ENCODE data around the gene NIN.

- no peak for TF ChIP-seq POLR2A (IDR thresholded peaks at IDR 0.05; ENCODE audit: low read depth, low read length)
- no peak for TF ChIP-seq POLR2AphosphoS5 (IDR thresholded peaks at IDR 0.05; ENCODE audit: low read depth, low read length)
Measured at GRCh38 chr14:50854521-50854920, 23.6 kb upstream of the NIN start.
